SH-SY5Y (cell line): ENCODE data around the gene IFNL1.

Experiments
- GATA2 ChIP-seq: IDR thresholded peaks from 2 replicates; pipeline ENCODE4 v1.6.1; 2011; ENCODE audit warnings: mild to moderate bottlenecking, low read depth, low read length
- GATA3 ChIP-seq: IDR thresholded peaks from 2 replicates; pipeline ENCODE4 v1.6.1; 2011; ENCODE audit warnings: low read depth, mild to moderate bottlenecking, low read length, moderate library complexity

IFNL1 gene

DNA sequence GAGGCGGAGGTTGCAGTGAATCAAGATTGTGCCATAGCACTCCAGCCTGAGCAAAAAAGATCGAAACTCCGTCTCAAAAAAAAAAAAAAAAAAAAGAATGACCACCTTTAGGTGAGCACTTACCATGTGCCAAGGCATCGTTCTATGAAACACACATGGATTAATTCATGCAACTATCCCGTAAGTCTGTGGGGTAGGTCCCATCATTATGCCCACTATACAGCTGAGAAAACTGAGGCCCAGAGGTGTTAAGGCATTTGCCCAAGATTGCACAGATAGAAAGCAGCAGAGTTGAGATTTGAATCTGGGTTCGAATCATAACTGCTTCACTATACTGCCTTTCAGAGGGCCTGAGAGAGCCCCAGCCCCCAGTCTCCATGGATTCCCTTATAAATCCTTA lies 37.3 kb downstream of the IFNL1 start:
- TF ChIP-seq GATA2 (no peak), GATA3 (no peak)

DNA sequence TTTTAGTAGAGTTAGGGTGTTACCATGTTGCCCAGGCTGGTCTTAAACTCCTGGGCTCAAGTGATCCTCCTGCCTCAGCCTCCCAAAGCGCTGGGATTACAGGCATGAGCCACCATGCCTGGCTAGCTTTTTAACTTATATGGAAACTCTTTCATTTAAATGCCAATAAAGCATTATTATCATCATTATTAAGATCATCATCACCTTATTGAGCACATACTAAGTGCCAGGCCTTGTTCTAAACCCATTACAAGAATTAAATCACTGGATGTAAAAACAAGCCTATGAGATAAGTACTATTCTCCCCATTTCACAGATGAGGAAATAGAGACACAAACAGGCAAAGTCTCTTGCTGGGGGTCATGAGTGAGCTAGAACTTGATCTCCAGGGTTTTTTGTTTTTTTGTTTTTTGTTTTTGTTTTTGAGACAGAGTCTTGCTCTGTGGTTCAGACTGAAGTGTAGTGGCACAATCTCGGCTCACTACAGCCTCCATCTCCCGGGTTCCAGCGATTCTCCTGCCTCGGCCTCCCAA lies 38.3 kb downstream of the IFNL1 start:
- no peak for TF ChIP-seq GATA3
- no peak for TF ChIP-seq GATA2

- TF ChIP-seq GATA2 = no peak
- no peak for TF ChIP-seq GATA3
These were observed 39.0 kb downstream of the IFNL1 start for GRCh38 chr19:39335168-39335548.

- TF ChIP-seq GATA2 (no peak), GATA3 (no peak)
These were observed 40.3 kb downstream of the IFNL1 start for GRCh38 chr19:39336483-39336882.

DNA sequence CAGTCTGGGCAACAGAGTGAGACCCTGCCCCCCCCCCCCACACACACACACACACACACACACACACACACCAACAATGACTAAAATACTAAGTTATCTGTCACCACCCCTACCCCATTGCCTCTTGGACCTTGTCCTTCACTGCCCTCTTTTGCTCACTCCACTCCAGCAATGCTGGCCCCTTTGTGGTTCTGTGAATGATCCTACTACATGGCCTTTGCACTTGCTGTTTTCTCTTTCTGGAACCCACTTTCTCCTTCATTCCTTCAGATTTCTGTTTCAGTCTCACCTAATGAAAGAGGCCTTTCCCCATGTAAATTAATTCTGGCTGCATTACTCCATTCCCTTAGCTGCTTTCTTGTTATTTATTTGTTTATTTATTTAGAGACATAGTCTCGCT lies 43.5 kb downstream of the IFNL1 start:
- TF ChIP-seq GATA2 (no peak), GATA3 (no peak)

DNA sequence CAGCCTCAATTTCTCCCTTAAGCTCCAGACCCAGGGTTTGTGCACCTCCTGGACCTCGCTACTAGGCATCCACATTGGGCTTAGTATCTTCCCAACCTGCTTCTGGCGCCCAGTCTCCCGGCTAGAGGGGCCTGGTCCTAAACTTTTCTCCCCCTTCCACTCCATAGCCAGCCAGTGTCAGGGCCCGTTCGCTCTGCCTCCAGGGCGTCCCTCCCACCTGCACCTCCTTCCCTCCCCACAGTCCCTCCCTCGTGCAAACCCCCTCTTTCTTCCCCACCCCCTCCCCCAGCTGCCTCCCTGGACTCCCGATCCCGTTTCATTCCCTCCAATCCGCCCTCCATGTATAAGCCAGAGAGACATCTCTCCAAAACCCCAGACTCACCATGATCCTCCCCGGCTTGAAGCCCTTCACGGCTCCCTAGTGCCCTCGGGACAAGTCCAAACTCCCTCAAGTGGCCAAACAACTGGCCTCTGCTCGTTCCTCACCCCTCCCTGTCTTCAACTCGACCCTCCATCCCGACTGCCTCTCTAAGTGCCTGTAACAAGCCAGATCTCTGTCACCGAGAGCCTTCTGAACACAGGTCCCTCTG lies 45.0 kb downstream of the IFNL1 start:
- TF ChIP-seq GATA3 (no peak), GATA2 (no peak)

DNA sequence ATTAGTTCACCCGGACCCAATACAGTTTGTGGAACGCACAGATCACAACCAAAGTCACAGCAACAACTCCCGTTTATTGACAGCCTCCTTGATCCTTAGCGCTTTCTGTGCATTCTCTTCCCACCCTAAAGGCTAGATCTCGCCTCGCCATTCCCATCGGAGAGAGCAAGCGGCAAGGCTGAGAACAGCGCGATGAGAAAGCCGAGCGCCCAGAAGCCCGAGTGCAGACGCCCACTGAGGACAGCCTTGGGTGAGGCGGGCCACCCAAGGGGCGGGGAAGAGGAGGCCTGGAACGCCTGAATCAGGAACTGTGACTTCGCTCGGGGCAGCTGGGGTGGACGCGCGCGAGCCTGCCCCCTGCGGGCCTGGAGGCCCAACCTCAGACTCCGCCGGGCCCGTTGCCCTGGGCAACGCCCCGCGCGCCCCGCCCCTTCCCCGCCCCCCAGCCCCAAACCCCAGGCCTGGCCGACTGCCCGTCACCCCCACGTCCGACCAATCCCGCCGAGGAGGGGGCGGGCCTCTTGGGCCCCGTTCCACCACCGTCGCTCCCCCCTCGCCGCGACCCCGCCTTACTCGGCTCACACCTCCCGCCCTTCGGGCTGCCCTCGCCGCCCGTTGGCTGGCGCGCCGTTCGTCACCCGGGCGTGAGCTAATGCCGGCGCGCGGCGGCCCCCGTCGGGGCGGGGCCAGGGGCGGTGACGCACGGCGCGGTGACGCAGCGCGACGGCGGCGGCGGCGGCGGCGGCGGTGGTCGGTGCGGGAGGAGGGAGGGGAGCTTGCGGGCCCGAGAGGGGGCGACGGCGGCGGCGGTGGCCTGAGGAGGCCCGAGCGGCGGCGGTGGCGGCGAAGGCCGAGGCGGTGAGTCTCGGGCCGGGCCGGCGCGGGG lies 45.8 kb downstream of the IFNL1 start, which contains the start of gene SAMD4B:
Gene SAMD4B (plus strand): TSS at position 703 of the 886 bp plus-strand sequence. CDS start 14,473 bp downstream, outside the sequence.
- TF ChIP-seq GATA3 (no peak), GATA2 (no peak)

- TF ChIP-seq GATA2 = no peak
- no peak for TF ChIP-seq GATA3
These were observed 46.6 kb downstream of the IFNL1 start for GRCh38 chr19:39342647-39343305.

- no peak for TF ChIP-seq GATA2
- no peak for TF ChIP-seq GATA3
These were observed 49.7 kb downstream of the IFNL1 start for GRCh38 chr19:39345956-39346355.

- TF ChIP-seq GATA3 = no peak
These were observed 51.3 kb downstream of the IFNL1 start for GRCh38 chr19:39347332-39348164.
